GM12864 (cell line): ENCODE data around the gene RCE1.
A peak's percentile ranks its signal among the peaks of the same experiment; 100 is the strongest.

ENCODE experiments used
- DNase-seq: peaks from one replicate; pipeline ENCODE4 v3.0.0-alpha.2; 2011; ENCODE audit warnings: low read depth
- H3K4me3 ChIP-seq: 2 replicates; pipeline ENCODE4 v1.5.1; 2011; ENCODE audit warnings: mild to moderate bottlenecking, low read depth, low read length, control low read depth
- TF ChIP-seq, protein P1 (sequence below): IDR thresholded peaks from 2 replicates; pipeline ENCODE4 v1.5.1; 2011; ENCODE audit warnings: low read depth, mild to moderate bottlenecking, moderate library complexity, low read length, control low read depth, inconsistent platforms; ENCODE audit errors: missing control alignments

RCE1 gene

GRCh38 chr11:66853242-66854229 is 10.3 kb downstream of the RCE1 start:
- H3K4me3 ChIP-seq, result no peak overlapping the region
- TF ChIP-seq, protein P1, sequence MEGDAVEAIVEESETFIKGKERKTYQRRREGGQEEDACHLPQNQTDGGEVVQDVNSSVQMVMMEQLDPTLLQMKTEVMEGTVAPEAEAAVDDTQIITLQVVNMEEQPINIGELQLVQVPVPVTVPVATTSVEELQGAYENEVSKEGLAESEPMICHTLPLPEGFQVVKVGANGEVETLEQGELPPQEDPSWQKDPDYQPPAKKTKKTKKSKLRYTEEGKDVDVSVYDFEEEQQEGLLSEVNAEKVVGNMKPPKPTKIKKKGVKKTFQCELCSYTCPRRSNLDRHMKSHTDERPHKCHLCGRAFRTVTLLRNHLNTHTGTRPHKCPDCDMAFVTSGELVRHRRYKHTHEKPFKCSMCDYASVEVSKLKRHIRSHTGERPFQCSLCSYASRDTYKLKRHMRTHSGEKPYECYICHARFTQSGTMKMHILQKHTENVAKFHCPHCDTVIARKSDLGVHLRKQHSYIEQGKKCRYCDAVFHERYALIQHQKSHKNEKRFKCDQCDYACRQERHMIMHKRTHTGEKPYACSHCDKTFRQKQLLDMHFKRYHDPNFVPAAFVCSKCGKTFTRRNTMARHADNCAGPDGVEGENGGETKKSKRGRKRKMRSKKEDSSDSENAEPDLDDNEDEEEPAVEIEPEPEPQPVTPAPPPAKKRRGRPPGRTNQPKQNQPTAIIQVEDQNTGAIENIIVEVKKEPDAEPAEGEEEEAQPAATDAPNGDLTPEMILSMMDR, result no peak
- DNase-seq, result no peak

DNA sequence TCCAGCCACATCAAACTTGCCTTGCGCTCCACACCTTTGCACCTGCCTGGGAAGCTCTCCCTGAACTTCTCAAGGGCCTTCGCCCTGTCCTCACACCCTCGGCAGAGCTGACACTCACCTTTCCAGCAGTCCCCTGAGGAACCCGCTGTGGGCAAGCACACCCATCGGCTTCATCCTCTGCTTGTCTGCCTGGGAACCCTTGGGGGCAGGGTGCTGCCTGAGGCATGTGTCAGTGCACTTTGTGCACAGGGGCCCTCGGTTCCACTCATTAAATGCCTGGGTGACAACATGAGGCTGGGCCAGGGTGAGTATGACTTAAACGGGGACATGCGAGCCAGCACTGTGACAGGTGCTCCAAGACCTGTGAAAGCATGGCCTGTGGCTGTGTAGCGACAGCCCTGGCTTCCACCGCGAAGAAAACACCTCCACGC is 11.0 kb downstream of the RCE1 start:
- no peak overlapping the region for H3K4me3 ChIP-seq
- DNase-seq, result no peak
- TF ChIP-seq, protein P1, result no peak

GRCh38 chr11:66854729-66855211 is 11.5 kb downstream of the RCE1 start:
- H3K4me3 ChIP-seq, result no peak overlapping the region
- TF ChIP-seq, protein P1, result no peak

DNA sequence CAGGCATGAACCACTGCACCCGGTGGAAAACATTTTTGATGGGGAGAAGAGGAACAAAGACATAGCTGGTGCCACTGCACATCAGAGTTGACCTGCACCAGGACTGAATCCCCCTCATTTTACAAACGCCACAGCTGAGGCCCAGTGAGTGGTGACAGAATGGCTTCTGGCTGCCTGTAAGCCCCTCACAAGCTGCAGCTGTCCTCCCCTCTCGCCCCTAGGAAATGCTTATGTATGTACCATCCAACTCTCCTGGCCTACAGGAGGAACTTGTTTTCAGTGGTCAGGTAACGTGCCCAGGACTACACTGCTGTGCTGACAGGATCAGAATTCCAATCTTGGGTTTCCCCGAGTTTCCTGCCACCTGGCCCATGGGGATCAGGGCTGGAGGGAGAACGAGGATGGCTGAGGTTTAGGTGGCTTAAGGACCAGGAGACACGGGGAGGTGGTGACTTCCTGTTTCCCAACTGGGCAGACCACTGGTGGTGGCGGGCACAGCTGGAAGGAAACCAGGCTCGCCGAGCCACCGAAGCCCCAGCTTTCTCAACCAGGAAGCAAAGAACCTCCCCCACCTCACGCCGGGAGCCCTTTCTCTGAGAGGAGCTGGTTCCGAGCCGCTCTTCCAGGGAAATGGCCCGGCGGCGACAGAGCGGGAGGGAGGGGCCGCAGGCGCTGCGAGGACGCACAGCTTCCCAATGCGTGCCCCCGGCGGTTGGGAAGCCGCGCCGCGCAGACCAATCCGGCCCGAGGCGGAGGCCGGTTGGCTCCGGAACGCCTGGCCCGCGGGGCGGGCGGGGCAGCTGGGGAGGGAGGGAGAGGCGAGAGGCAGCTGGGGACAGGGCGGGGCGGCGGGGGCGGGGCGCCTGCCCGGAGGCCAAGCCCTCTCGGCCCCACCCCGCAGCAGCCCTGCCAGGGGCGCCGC is 12.6 kb downstream of the RCE1 start:
- DNase-seq, result peak; percentile 54
- peak overlapping the region; percentile 91 for H3K4me3 ChIP-seq
- TF ChIP-seq, protein P1, result no peak

More at GRCh38 chr11:66854729-66855211, 11.5 kb downstream of the RCE1 start:
- no peak for DNase-seq

- peak within 1 kb of the TSS; percentile 91 for H3K4me3 ChIP-seq
- peak; percentile 15 for DNase-seq
- TF ChIP-seq, protein P1, result no peak
These were observed 13.4 kb downstream of the RCE1 start, which contains the start of gene LRFN4 for GRCh38 chr11:66856496-66857233. Gene LRFN4 (plus strand): TSS chr11:66857064. CDS start chr11:66857745, 681 bp downstream.
